ENCODE measurements around the gene ARL10. TPM values are rescaled to one million over a fixed set of nuclear protein-coding genes. Genes with fewer than 3 reads are reported as not detected.

The ARL10 gene, protein sequence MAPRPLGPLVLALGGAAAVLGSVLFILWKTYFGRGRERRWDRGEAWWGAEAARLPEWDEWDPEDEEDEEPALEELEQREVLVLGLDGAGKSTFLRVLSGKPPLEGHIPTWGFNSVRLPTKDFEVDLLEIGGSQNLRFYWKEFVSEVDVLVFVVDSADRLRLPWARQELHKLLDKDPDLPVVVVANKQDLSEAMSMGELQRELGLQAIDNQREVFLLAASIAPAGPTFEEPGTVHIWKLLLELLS
- 10 to 100 TPM; 15.9 to 16.7 TPM for total RNA-seq

DNA sequence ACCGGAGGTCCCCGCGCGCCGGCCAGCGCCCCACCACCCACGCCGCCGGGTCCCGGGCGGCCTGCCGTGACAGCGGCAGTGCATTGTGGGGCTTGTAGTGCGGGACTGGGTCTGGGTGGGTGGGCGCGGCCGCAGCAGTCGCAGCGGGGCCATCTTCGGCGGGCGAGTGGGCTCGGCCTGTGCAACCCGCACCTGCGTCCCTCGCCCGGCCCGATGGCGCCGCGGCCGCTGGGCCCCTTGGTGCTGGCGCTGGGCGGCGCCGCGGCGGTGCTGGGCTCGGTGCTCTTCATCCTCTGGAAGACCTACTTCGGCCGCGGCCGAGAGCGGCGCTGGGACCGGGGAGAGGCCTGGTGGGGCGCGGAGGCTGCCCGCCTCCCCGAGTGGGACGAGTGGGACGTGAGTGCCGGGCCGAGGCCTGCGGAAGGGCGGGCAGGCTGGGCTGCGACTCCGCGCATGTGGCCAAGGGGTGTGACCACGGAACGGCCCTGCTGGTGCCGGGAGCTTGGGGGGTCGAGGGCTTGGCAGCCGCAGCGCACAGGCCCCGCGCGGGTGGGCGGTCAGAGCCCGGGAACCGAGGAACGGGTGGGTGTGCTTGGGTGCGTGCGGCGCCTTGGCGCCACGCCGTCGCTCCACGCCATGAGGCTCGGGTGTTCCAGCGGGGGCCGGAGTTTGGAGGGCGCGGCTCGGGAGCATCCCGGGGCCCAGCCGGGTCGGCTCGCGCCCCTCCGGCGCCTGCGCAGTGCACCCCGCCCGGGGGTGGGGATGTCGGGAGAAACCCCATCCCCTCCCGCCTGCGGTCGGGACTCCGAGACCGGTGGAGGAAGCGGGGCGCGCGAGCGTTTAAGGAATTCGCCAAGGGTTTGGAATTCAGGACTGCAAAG lies at the start of gene ARL10:
Gene ARL10, plus strand, starts transcription at position 137 of the 881 bp plus-strand sequence. Its CDS starts 77 bp downstream, at position 214.
- ChIA-PET POLR2A (interaction anchor here (1.0 to 1.1 kb wide), 2 partner anchors 20 to 24 kb away, joined by 4 read pairs; partner anchors contain the start of gene HIGD2A), CTCF (no interaction called here)

DNA sequence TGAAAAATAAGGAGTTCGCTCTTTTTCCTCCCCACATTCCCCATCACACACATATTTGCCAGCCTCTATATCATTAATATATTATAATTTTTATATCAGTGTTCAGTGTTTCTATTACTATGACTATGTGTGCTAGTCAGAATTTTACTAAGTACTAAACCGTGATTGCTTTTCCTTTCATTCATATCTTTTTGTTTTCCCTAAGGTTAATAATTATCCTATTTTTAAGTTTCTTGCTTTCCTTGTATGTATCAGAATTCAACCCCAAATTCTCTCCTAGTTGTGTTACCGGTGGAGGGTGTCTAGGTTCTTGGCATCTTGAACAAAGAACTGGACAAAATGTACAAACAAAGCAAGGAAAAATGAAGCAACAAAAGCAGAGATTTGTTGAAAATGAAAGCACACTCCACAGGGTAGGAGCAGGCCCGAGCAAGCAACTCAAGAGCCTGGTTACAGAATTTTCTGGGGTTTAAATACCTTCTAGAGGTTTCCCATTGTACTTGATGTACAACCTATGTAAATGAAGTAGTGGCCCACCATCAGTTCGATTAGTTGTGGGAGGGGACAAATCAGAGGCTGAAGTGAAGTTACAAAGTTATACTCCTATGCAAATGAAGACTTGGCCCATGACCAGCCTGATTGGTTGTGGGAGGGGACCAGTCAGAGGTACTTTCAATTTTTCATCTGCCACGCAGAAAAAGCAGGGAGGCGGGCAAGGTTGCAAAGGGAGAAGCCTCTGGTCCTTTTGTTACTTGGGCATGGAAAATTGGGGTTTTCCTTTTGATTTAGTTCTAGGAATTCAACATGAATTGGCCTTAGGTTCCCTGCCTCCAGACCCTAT lies 47.5 kb upstream of the ARL10 start:
- CTCF ChIA-PET: no interaction called here
- POLR2A ChIA-PET: no interaction called here

DNA sequence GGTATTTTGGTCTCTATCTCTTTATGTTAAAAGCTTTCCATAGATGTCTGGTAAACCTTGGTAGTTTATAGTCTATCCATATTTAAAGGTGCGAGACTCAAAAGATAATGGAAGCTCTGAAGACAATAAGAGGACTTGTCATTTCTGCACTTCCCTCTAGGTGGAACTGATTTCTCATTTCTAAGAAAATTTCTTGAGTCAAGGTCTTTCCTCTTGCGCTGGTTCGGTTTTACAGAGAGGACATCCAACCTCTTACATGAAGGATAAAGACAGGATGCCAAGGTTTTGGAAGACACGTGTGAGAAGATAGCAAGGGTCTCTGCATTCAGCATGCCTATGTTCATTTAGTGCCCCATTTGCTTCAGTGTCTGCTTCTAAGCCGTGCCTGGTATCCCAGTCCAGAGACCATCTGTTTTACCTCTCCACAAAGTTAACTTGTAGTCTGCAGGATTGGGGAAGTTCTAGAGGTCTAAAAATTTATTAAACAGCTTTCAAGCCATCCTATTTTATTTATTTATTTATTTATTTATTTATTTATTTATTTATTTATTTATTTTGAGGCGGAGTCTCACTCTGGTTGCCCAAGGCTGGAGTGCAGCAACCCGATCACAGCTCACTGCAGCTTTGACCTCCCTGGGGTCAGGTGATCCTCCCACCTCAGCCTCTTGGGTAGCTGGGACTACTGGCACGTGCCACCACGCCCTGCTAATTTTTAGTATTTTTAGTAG lies 45.3 kb upstream of the ARL10 start:
- ChIA-PET CTCF (no interaction called here), POLR2A (no interaction called here)

DNA sequence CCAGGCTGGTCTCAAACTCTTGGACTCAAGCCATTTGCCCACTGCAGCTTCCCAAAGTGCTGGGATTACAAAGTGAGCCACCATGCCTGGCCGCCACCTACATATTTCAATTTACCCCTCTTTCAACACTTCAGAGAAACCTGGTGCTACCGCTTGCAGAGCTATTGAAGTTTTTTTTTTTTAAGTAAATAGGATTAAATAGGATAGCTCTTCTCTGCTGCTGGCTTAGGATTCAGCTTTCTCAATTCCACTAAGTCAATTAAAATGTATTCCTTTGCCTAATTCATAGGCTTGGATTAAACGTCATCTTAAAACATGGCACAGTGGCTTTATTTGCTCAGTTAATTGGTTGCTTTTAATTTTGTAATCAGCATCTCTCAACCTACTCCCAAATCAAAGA lies 44.7 kb upstream of the ARL10 start:
- POLR2A ChIA-PET: no interaction called here
- CTCF ChIA-PET: no interaction called here

DNA sequence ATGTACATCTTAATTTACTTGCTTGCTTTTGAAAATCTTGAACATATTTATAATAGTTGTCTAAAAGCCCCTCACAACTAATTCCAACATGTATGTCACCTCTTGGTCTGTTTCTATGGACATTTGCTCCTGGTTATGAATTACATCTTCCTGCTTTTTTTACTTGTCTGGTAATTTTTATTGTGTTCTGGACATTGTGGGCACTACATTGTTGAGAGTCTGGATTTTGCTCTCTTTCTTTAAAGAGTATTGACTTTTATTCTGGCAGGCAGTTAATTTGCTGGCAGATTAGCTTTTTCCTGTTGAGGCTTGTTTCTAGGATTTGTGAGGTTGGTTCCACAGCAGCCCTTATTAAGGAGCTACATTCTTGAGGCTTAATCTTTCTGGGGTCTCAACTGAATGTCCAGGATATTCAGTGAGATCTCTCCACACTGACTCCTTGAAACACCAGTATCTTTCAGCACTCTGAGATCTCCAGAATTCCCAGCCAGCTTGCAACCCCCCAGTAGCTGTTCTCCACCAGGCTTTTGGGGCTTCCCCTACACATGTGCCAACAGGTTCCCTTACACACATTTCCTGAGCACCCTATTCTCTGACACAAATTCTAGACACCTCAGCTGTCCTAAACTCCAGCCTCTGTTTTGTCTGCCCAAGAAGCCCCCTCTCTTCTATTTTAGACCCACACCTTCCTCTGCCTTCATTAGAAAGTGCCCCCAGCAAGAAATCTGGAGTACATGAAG lies 31.1 kb upstream of the ARL10 start:
- ChIA-PET CTCF (interaction anchor here (0.7 kb wide), 1 partner anchor 14 kb away, joined by 4 read pairs; no protein-coding TSS in a partner anchor), POLR2A (no interaction called here)

DNA sequence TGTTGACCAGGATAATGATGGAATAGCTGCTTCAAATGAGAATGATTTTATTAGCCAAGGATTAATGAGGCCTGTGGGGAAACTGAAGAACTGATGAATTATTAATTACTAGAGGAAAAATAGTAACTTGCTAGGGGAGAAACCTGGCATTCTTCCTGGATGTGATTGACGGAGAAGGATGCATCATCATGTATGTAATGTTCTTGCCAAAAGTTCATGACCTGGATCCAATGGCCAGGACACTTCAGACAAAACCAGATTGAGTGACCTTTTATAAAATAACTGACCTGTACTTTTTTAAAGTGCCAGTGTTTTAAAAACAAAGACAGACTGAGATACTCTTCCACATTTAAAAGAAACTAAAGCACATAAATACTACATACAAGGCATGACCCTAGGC lies 27.4 kb upstream of the ARL10 start:
- ChIA-PET POLR2A (no interaction called here), CTCF (no interaction called here)

DNA sequence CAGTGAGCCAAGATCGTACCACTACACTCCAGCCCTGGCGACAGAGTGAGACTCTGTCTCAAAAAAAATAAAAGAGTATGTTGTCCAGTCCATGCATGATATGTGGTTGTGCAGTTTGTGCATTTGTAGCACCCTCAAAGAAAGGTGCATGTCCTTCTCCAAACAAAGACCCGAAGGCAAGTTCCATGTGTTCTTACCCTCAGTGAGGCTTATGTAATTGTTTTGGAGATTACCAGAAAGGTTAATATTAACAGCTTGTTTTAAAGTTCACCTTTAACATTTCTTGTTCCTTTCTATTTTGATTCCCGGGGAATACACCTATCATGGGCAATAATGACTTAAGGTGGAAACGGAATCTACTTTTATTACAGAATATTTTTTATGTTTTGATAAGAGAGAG lies 26.0 kb upstream of the ARL10 start:
- ChIA-PET CTCF (no interaction called here), POLR2A (no interaction called here)

DNA sequence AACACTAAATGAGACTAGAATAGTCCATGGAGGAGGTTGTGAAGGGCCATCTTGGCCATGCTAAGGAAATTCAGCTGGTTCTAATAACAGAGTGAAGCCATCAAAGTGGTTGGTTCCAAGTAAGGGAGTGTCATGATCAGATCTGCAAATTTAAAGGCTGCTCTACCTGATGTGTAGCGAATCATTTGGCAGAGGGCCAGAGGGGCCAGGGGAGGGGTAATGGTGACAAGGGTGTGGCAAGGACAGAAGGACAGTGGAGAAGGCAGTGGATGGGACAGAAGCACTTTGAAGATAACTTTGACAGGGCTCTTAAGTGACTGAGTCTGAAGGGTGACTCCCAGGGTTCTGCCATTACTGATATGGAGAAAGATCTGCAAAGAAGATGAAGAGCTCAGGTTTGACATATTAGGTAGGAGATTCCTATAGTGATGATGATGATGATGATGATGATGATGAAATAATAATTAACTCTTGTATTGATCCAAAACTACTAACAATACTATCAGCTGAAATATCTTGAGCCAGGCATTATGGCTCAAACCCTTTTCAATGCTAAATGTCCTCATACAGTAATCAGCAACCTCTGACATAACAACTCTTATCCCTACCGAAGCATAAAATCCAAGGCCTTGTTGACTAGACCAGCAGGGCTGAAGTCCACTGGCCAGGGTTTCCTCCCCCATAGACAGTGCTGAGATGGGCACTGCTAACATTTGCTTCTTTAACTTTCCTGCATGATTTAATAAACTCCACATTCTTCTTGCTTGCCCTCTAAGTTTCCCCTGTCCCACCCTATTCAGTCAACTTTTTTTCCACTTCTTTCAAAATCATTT lies 23.7 kb upstream of the ARL10 start:
- ChIA-PET CTCF (no interaction called here), POLR2A (no interaction called here)

DNA sequence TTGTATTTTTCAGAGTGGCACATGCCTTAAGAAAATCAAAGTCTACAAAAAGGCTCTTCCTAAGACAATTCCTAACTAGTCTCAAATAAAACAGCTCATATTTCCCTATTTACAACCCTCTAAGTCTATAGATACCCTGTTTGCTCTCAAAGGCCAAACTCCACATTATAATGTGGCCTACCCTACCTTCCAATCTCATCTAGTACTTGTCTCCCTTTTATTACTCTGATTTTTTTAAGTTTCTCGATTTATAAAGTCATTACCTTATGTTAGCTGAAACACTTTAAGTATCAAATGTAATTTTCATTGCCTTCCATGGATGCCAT lies 23.2 kb upstream of the ARL10 start:
- POLR2A ChIA-PET: no interaction called here
- CTCF ChIA-PET: no interaction called here

DNA sequence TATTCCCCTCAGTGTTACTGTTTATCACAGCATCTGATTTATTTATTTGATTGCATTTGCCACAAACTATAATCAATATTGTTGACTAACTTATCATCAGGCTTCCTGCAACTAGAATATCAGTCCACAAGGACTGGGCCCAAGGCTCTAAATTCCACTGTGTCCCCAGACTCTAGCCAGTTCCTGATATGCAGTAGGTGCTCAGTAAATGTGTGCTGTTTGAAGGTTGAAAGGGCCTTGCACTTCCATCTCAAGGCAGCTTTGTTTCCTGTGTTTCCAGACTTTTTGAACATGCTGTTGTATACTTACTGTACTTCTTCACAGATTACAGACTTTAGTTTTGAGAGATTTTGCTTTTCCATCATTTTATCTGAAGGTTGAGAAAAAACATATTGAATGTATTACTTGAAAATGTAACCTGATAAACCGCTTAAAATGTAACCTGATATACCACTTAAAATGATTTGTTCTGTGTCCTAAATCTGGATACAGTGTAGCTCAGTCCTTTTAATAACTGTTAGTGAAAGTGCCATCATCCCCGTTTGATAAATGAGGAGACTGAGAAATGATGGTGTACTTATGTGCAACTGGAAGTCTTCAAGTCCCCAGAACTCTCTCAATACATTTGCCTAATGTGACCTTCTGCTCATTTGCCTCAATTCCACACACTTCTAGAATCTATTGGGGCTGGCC lies 22.4 kb upstream of the ARL10 start:
- CTCF ChIA-PET: no interaction called here
- POLR2A ChIA-PET: no interaction called here

DNA sequence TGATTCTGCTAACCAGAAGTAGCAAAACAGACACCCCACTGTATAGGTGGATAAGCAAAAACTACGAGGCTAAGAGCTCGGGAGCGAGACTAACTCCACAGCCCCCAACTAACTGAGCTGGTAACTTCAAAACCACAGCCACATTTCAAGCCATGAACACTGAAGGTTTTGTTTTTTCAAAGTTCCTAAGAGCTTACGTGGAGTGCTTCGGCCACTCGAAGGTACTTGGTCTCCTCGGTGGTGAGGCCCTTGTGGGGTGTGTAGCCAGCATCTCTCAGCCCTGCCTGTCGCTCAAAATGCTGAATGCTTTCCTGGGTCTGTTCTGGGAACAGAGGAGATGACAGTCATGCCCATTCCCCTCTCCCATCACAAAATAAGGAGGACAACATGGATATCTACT lies 14.9 kb upstream of the ARL10 start:
- POLR2A ChIA-PET: no interaction called here

DNA sequence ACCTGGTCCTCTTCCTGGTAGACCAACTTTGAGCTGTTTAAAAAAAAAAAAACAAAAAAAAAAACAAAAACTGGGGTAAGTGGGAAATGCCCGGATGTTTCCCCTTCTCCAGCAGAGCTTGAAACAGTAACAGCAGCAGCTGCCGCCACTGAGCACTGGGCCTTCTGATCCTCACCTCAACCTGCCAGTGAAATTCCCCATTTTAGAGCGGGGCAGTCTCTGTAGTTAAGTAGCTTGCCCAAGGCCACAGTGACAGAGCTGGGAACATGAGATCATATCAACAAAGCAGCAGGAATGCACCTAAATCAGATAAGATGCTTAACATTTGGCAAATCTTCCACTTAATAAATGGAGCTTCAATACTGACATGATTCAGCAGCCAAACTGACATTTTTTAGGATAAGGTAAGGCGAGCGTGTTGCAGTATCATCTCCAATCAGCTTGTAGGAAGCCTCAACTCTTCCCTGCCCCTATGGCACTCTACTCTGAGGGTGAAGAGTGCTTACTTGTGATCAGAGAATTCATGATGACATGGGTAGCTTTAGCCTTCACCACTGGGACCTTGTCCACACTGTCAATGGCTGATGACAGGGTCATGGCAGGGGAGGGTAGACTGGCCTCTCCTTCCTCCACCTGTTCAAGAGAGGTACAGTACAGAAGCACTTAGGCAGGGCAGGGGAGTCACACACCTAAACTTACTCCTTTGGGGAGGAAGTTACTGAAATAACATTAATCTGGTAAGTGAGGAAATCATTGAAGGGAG lies 13.0 kb upstream of the ARL10 start:
- CTCF ChIA-PET: no interaction called here
- POLR2A ChIA-PET: no interaction called here

More for the DNA sequence above, 14.9 kb upstream of the ARL10 start:
- CTCF ChIA-PET: no interaction called here

DNA sequence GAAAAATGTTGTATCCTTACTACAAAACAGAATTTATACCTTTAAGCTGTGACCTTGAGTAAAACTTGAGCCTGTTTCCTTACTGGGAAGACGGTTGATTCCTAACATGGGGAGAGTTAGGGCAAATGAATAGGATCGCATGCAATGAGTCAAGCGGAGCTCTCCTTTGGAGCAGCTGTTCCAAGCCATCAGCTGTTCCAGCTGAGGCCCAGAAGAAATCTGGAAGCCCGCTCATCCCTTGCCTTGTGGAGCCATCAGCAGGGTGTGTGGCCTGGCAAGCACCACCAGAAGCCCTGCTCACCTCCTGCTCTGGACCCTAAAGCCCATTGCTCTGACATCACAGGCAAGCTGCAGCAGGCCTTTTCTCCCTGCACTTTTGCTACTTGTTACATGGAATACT lies 11.8 kb upstream of the ARL10 start:
- CTCF ChIA-PET: no interaction called here

DNA sequence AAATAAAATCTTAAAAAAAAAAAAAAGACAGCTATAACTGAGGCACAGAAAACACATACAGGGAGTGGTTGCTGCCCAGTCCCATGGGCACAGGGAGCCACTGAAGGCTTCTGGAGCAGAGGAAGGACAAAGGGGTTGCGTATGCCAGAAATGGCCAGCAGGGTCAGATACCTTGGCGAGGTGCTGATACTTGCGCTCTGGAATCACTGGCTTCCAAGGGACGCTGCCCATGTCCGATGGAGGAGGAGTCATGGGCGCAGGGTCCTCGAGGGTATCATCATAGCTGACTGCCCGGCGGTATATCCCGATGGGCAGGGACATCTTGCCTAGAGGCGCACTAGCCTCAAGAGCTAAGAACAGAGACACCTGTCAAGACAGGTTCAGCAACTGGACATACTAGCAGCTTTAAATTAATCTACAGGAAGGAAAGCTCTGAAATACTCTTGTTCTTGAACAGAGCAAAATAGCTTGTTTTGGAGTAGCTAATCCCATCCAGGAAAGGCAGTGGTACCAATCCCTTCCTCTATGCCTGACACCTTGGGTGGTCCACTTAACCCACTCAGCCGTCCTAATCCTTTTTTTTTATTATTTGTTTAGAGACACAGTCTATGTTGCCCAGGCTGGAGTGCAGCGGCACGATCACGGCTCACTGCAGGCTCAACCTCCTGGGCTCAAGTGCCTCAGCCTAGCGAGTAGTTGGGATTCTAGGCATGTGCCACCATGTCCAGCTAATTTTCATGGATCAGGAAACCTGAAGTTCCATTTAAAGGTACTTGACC lies 9.7 kb upstream of the ARL10 start:
- ChIA-PET POLR2A (no interaction called here), CTCF (no interaction called here)

More for the DNA sequence above, 11.8 kb upstream of the ARL10 start:
- POLR2A ChIA-PET: no interaction called here

DNA sequence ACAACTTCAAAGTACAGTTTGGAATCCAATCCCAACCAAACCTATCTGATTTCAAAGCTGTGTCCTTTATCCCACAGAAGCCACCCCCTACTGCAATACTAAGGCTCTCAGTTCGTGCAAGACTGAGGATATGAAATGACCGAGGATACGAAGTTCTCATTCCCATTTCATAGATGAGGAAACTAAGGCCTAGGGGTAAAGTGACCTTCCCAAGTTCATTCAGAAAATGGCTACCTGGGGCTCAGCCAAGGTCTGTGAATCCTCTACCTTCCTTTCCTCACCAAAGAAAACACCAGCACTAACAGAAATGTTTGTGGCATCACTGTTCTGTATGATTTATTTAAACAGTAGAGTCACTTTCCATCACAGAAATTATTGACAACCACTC lies 9.1 kb upstream of the ARL10 start:
- ChIA-PET POLR2A (no interaction called here), CTCF (no interaction called here)

DNA sequence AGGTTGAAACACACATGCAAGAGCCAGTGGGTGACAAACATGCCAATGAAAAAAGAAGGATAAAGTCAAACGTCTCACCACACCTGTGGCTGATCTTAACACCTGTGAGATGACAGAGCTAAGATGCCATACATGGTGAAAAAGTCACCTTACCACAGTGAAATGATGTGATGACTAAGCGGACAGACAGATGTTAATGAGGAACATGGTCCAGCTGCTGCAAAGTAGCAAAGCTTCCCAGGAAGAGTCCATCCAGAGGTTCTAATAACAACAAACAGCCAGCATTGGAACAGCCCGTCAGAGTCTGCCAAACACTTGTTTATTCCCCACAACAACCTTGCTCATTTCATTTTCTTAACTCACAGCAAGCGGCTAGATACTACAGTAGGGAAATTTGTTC lies 5.6 kb upstream of the ARL10 start:
- POLR2A ChIA-PET: interaction anchor here (0.6 to 3.7 kb wide), 3 partner anchors 29 to 615 kb away, joined by 4 to 12 read pairs (median 4); partner anchors contain the start of genes HIGD2A and NOP16
- CTCF ChIA-PET: no interaction called here
